KMS-11 (cell line): Measurements from ENCODE around the gene QTRT2.
A peak's percentile ranks its signal among the peaks of the same experiment; 100 is the strongest.

Source experiments
- H2AFZ ChIP-seq: fragments of 200-600 bp; sonication (generic); 2 replicates; pipeline ENCODE4 v1.6.1; 2016; ENCODE audit warnings: antibody characterized with exemption, mixed run types, low read depth
- H3K27ac ChIP-seq: fragments of 200-600 bp; sonication (generic); 2 replicates; pipeline ENCODE4 v1.6.1; 2016; ENCODE audit warnings: mild to moderate bottlenecking, mixed run types
- H3K27me3 ChIP-seq: fragments of 200-600 bp; sonication (generic); 2 replicates; pipeline ENCODE4 v1.6.1; 2017; ENCODE audit warnings: mild to moderate bottlenecking, low read depth, mixed run types, moderate library complexity; ENCODE audit not compliant: insufficient read depth
- H3K36me3 ChIP-seq: fragments of 200-600 bp; sonication (generic); 2 replicates; pipeline ENCODE4 v1.6.1; 2017; ENCODE audit warnings: mild to moderate bottlenecking, mixed run types; ENCODE audit not compliant: insufficient read depth
- H3K4me1 ChIP-seq: fragments of 200-600 bp; sonication (generic); 2 replicates; pipeline ENCODE4 v1.6.1; 2016; ENCODE audit warnings: mild to moderate bottlenecking, low read depth, mixed run types; ENCODE audit not compliant: poor library complexity, severe bottlenecking
- H3K4me2 ChIP-seq: fragments of 200-600 bp; sonication (generic); 2 replicates; pipeline ENCODE4 v1.7.0; 2016; ENCODE audit warnings: mild to moderate bottlenecking, mixed run types
- H3K4me3 ChIP-seq: fragments of 200-600 bp; sonication (generic); IDR thresholded peaks from 2 replicates; pipeline ENCODE4 v1.6.1; 2017; ENCODE audit warnings: low read depth, low read length, mixed read lengths; ENCODE audit not compliant: insufficient read depth
- H3K79me2 ChIP-seq: fragments of 200-600 bp; sonication (generic); 2 replicates; pipeline ENCODE4 v1.6.1; 2016; ENCODE audit warnings: low read depth, mixed run types; ENCODE audit not compliant: insufficient read depth
- H3K9ac ChIP-seq: fragments of 200-600 bp; sonication (generic); 2 replicates; pipeline ENCODE4 v1.6.1; 2016; ENCODE audit warnings: mild to moderate bottlenecking, mixed run types
- H4K20me1 ChIP-seq: fragments of 200-600 bp; sonication (generic); 2 replicates; pipeline ENCODE4 v1.6.1; 2016; ENCODE audit warnings: mild to moderate bottlenecking, mixed run types; ENCODE audit not compliant: insufficient read depth
- CTCF ChIP-seq: fragments of 200-600 bp; sonication (generic); conservative IDR thresholded peaks from 2 replicates; pipeline ENCODE4 v1.6.1; 2017; ENCODE audit warnings: low read depth, mild to moderate bottlenecking, antibody characterized with exemption, low read length, moderate library complexity, mixed read lengths

The QTRT2 gene

GRCh38 chr3:114058646-114059045 is 2.1 kb downstream of the QTRT2 start:
- Histone ChIP-seq H3K36me3 (peaks cover 3% of the 10 kb centered on the region), H4K20me1 (no peaks in the 10 kb centered on the region), H3K79me2 (peaks cover 66% of the 10 kb centered on the region), H3K4me3 (no peak overlapping the region), H3K4me1 (peaks cover 23% of the 10 kb centered on the region), H3K27me3 (no peaks in the 10 kb centered on the region), H3K27ac (no peak overlapping the region), H2AFZ (no peak overlapping the region), H3K4me2 (peak overlapping the region; percentile 92; the same call in 1 of the 2 replicates), H3K9ac (no peak overlapping the region)
- no peak for TF ChIP-seq CTCF

- no peaks in the 10 kb centered on the region for H3K27me3 ChIP-seq
- H2AFZ ChIP-seq, result no peak overlapping the region
- no peaks in the 10 kb centered on the region; the same call in 1 of the 2 replicates for H4K20me1 ChIP-seq
- H3K4me3 ChIP-seq, result no peak overlapping the region
- H3K36me3 ChIP-seq, result peaks cover 6% of the 10 kb centered on the region
- H3K4me1 ChIP-seq, result peaks cover 15% of the 10 kb centered on the region
- no peak overlapping the region for H3K27ac ChIP-seq
- H3K79me2 ChIP-seq, result peaks cover 79% of the 10 kb centered on the region
- no peak for TF ChIP-seq CTCF
- no peak overlapping the region for H3K9ac ChIP-seq
- no peak overlapping the region for H3K4me2 ChIP-seq
Measured at GRCh38 chr3:114060906-114061655, 4.5 kb downstream of the QTRT2 start.

GRCh38 chr3:114067804-114068203 is 11.3 kb downstream of the QTRT2 start:
- Histone ChIP-seq H3K9ac (no peak overlapping the region), H3K4me1 (no peaks in the 10 kb centered on the region), H3K36me3 (peaks cover 20% of the 10 kb centered on the region), H4K20me1 (peaks cover 7% of the 10 kb centered on the region; the same call in 1 of the 2 replicates), H3K27me3 (no peaks in the 10 kb centered on the region), H3K79me2 (peaks cover 17% of the 10 kb centered on the region), H3K4me2 (no peak overlapping the region), H3K4me3 (no peak overlapping the region), H3K27ac (no peak overlapping the region), H2AFZ (no peak overlapping the region)
- no peak for TF ChIP-seq CTCF

- Histone ChIP-seq H3K27me3 (no peaks in the 10 kb centered on the region), H4K20me1 (peaks cover 8% of the 10 kb centered on the region; the same call in 1 of the 2 replicates), H3K4me3 (no peak overlapping the region), H2AFZ (no peak overlapping the region), H3K36me3 (peaks cover 20% of the 10 kb centered on the region), H3K4me1 (no peaks in the 10 kb centered on the region), H3K79me2 (peaks cover 13% of the 10 kb centered on the region; the same call in 1 of the 2 replicates), H3K9ac (no peak overlapping the region), H3K27ac (no peak overlapping the region), H3K4me2 (no peak overlapping the region)
- TF ChIP-seq CTCF, result no peak
Measured at GRCh38 chr3:114068336-114068735, 11.8 kb downstream of the QTRT2 start.
